Measurements from ENCODE around the gene REV3L. TPM values are rescaled to one million over a fixed set of nuclear protein-coding genes. Genes with fewer than 3 reads are reported as not detected.

REV3L gene
- total and polyA plus RNA-seq, 2 donors (not counting 3 experiments of a cell fraction or from before 2014, with no cell fraction given): 6.0 to 22.7 TPM

DNA sequence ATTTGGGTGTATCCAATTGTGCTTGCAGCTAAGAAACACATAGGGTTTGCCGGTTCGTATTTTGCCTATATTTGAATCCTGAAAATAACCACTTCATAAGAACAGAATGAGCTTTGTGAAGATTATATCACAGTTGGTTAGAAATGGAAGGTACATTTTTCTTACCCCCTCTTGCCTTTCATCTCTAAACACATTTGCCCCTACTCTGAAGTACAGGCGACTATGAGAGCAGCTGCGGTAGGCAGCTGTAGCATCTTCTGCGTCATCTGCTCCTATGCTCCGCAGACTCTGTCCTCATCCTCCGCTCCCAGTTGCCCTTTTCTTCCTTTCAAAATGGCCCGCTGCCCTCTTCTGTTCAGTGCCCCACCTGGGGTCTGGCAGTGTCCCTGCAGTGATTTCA lies 47.6 kb upstream of the REV3L start:
- dilution Hi-C loops (cut with MboI; ENCODE audit: extremely low pct_ligation_motif_present, low sequenced_read_pairs): no loop called here
- Histone ChIP-seq H3K4me3 (replicated peaks in 1 of 3; ENCODE audit: insufficient read depth in 1 of 3, low read depth in 1 of 3, low read length in 3 of 3) (no peak overlapping the region), H3K4me2 (ENCODE audit: insufficient read depth, low read length) (no peak overlapping the region), H3K9me1 (replicated peaks; ENCODE audit: control insufficient read depth, extremely low read depth, insufficient read depth, low read length) (no peaks in the 10 kb centered on the region), H3K27ac (ENCODE audit: insufficient read depth, low read depth, low read length) (no peak overlapping the region), H3K9ac (replicated peaks; ENCODE audit: extremely low read depth, insufficient read depth, low read length) (no peak overlapping the region), H3K27me3 (ENCODE audit: control insufficient read depth in 2 of 2, insufficient read depth in 2 of 2, low read length in 2 of 2) (no peaks in the 10 kb centered on the region), H4K20me1 (replicated peaks; ENCODE audit: control insufficient read depth, extremely low read depth, insufficient read depth, low read length) (no peaks in the 10 kb centered on the region), H3K36me3 (ENCODE audit: control insufficient read depth in 2 of 2, extremely low read depth in 1 of 2, insufficient read depth in 2 of 2, low read length in 2 of 2) (no peaks in the 10 kb centered on the region), H3K4me1 (ENCODE audit: control insufficient read depth, extremely low read depth, insufficient read depth, low read length) (peaks cover 9% of the 10 kb centered on the region), H3K9me3 (replicated peaks; ENCODE audit: control insufficient read depth, insufficient read depth, low read length) (no peaks in the 10 kb centered on the region), H3K79me2 (ENCODE audit: control insufficient read depth, insufficient read depth, low read length) (no peaks in the 10 kb centered on the region), H2AFZ (ENCODE audit: low read depth, low read length) (no peak overlapping the region)
- POLR2A ChIA-PET: no interaction called here
- BruUV-seq (replicated peaks): no TSS peak
- CTCF ChIA-PET: interaction anchor here (1.2 kb wide), 1 partner anchor 17 kb away, joined by 3 read pairs; no protein-coding TSS in a partner anchor
- intact Hi-C loops (cut with micrococcal nuclease): no loop called here
- DNase-seq (ENCODE audit: low read depth, low spot score) (no peak), FAIRE-seq (no peak)
- no peak for TF ChIP-seq MYC (IDR thresholded peaks at IDR 0.05; ENCODE audit: low read depth, low read length)
- no peak for TF ChIP-seq EZH2 (IDR thresholded peaks at IDR 0.05; ENCODE audit: borderline replicate concordance, low read depth, low read length, severe bottlenecking)
- no peak for TF ChIP-seq POLR2A (IDR thresholded peaks at IDR 0.05; ENCODE audit: low read depth, low read length)
- TF ChIP-seq, protein P1, sequence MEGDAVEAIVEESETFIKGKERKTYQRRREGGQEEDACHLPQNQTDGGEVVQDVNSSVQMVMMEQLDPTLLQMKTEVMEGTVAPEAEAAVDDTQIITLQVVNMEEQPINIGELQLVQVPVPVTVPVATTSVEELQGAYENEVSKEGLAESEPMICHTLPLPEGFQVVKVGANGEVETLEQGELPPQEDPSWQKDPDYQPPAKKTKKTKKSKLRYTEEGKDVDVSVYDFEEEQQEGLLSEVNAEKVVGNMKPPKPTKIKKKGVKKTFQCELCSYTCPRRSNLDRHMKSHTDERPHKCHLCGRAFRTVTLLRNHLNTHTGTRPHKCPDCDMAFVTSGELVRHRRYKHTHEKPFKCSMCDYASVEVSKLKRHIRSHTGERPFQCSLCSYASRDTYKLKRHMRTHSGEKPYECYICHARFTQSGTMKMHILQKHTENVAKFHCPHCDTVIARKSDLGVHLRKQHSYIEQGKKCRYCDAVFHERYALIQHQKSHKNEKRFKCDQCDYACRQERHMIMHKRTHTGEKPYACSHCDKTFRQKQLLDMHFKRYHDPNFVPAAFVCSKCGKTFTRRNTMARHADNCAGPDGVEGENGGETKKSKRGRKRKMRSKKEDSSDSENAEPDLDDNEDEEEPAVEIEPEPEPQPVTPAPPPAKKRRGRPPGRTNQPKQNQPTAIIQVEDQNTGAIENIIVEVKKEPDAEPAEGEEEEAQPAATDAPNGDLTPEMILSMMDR (IDR thresholded peaks at IDR 0.05; ENCODE audit: extremely low read depth in 1 of 2, insufficient read depth in 1 of 2, low read depth in 1 of 2, low read length in 2 of 2): no peak
- no peak for TF ChIP-seq GATA2 (IDR thresholded peaks at IDR 0.05; ENCODE audit: insufficient read depth, insufficient read length, low read depth, low read length)
- no peak for TF ChIP-seq JUN (IDR thresholded peaks at IDR 0.05; ENCODE audit: borderline replicate concordance, insufficient read depth, insufficient read length, low read depth)
- TF ChIP-seq, protein P2, sequence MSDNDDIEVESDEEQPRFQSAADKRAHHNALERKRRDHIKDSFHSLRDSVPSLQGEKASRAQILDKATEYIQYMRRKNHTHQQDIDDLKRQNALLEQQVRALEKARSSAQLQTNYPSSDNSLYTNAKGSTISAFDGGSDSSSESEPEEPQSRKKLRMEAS (IDR thresholded peaks at IDR 0.05; ENCODE audit: insufficient read depth, insufficient read length): no peak
- no peak for TF ChIP-seq POLR2AphosphoS5 (IDR thresholded peaks at IDR 0.05; ENCODE audit: insufficient read depth, low read depth, low read length)
- no peak for TF ChIP-seq FOS (IDR thresholded peaks at IDR 0.05; ENCODE audit: borderline replicate concordance, insufficient read depth, low read length)

All from endothelial cell of umbilical vein (primary cell).